HEK293 (cell line): ENCODE data around the gene DSTN.

Experiments used
- CTCF ChIA-PET: fragments of 350-600 bp; formaldehyde crosslinking; extraction: SDS; loops from one replicate; lab custom pipeline; 2021; ENCODE audit warnings: antibody characterized with exemption; lab: Yijun Ruan, JAX
- POLR2A ChIA-PET: fragments of 300-600 bp; formaldehyde crosslinking; extraction: SDS; loops from one replicate; lab custom pipeline; 2020; ENCODE audit warnings: antibody characterized with exemption, inconsistent platforms; lab: Yijun Ruan, JAX
- H3K27ac ChIP-seq: fragments of 200-500 bp; sonication (Bioruptor generic); 2 replicates; pipeline ENCODE4 v1.5.1; 2014; ENCODE audit warnings: low read depth, low read length, control low read depth, inconsistent platforms; ENCODE audit errors: extremely low read depth
- H3K36me3 ChIP-seq, 2 experiments: fragments of 200-500 bp in 1 of 2; sonication (Bioruptor generic) in 1 of 2; 1 replicate in 1 of 2; 2 replicates in 1 of 2; pipeline ENCODE4 v1.5.1; 2014 to 2017; ENCODE audit warnings: inconsistent platforms in 2 of 2, low read length in 2 of 2; ENCODE audit not compliant: control insufficient read depth in 2 of 2, insufficient read depth in 1 of 2
- H3K4me1 ChIP-seq: fragments of 200-500 bp; sonication (Bioruptor generic); 2 replicates; pipeline ENCODE4 v1.5.1; 2014; ENCODE audit warnings: mild to moderate bottlenecking, low read length, inconsistent platforms; ENCODE audit not compliant: control insufficient read depth, insufficient read depth
- H3K4me3 ChIP-seq: 2 replicates; pipeline ENCODE4 v1.5.1; 2011; ENCODE audit warnings: low read depth, mild to moderate bottlenecking, control low read depth, low read length, moderate library complexity
- H3K9me3 ChIP-seq: fragments of 200-500 bp; sonication (Bioruptor generic); 2 replicates; pipeline ENCODE4 v1.5.1; 2014; ENCODE audit warnings: low read depth, low read length, inconsistent platforms; ENCODE audit not compliant: control insufficient read depth, insufficient read depth
- SP2 ChIP-seq: fragments of 450-650 bp; formaldehyde crosslinking; IDR thresholded peaks from 2 replicates; pipeline ENCODE4 v1.5.1; 2016; ENCODE audit warnings: missing biosample characterization, missing genetic modification characterization
- YY1 ChIP-seq: fragments of 450-650 bp; formaldehyde crosslinking; IDR thresholded peaks from 2 replicates; pipeline ENCODE4 v1.5.1; 2018; ENCODE audit warnings: missing biosample characterization, missing genetic modification characterization
- ZNF175 ChIP-seq: fragments of 450-650 bp; formaldehyde crosslinking; IDR thresholded peaks from 2 replicates; pipeline ENCODE4 v1.5.1; 2016; ENCODE audit warnings: missing biosample characterization, missing genetic modification characterization
- ZNF214 ChIP-seq: fragments of 450-650 bp; formaldehyde crosslinking; IDR thresholded peaks from 2 replicates; pipeline ENCODE4 v1.5.1; 2017; ENCODE audit warnings: missing biosample characterization, mild to moderate bottlenecking, missing genetic modification characterization, borderline replicate concordance
- ZNF335 ChIP-seq: fragments of 450-650 bp; formaldehyde crosslinking; conservative IDR thresholded peaks from 2 replicates; pipeline ENCODE4 v1.5.1; 2016; ENCODE audit warnings: missing biosample characterization, missing genetic modification characterization
- ZNF449 ChIP-seq: fragments of 450-650 bp; formaldehyde crosslinking; IDR thresholded peaks from 2 replicates; pipeline ENCODE4 v1.5.1; 2017; ENCODE audit warnings: missing biosample characterization, mild to moderate bottlenecking, missing genetic modification characterization, moderate library complexity
- ZNF654 ChIP-seq: fragments of 450-650 bp; formaldehyde crosslinking; IDR thresholded peaks from 2 replicates; pipeline ENCODE4 v1.5.1; 2016; ENCODE audit warnings: low read depth, missing biosample characterization, missing genetic modification characterization
- ZNF658 ChIP-seq: fragments of 450-650 bp; formaldehyde crosslinking; IDR thresholded peaks from 2 replicates; pipeline ENCODE4; 2016; ENCODE audit warnings: missing biosample characterization, missing genetic modification characterization
- ZNF747 ChIP-seq: fragments of 450-650 bp; formaldehyde crosslinking; IDR thresholded peaks from 2 replicates; pipeline ENCODE4 v1.5.1; 2016; ENCODE audit warnings: missing biosample characterization, missing genetic modification characterization
- ZNF776 ChIP-seq: fragments of 450-650 bp; formaldehyde crosslinking; IDR thresholded peaks from 2 replicates; pipeline ENCODE4 v1.5.0; 2017; ENCODE audit warnings: missing biosample characterization, missing genetic modification characterization, borderline replicate concordance
- ZNF785 ChIP-seq: fragments of 450-650 bp; formaldehyde crosslinking; IDR thresholded peaks from 2 replicates; pipeline ENCODE4 v1.5.1; 2016; ENCODE audit warnings: missing biosample characterization, missing genetic modification characterization
- ZNF791 ChIP-seq: fragments of 450-650 bp; formaldehyde crosslinking; IDR thresholded peaks from 2 replicates; pipeline ENCODE4 v1.5.1; 2016; ENCODE audit warnings: missing biosample characterization, missing genetic modification characterization
- ZSCAN30 ChIP-seq: fragments of 450-650 bp; IDR thresholded peaks from 2 replicates; pipeline ENCODE4 v1.5.1; 2018; ENCODE audit warnings: missing biosample characterization, mild to moderate bottlenecking, missing genetic modification characterization, moderate library complexity
- TF ChIP-seq, protein P1 (sequence below): fragments of 450-650 bp; formaldehyde crosslinking; IDR thresholded peaks from 2 replicates; pipeline ENCODE4 v1.5.1; 2016; ENCODE audit warnings: missing biosample characterization, missing genetic modification characterization
- TF ChIP-seq, protein P2 (sequence below): fragments of 450-650 bp; formaldehyde crosslinking; IDR thresholded peaks from 2 replicates; pipeline ENCODE4 v1.5.1; 2016; ENCODE audit warnings: missing biosample characterization, missing genetic modification characterization, borderline replicate concordance
- TF ChIP-seq, protein P3 (sequence below): fragments of 450-650 bp; formaldehyde crosslinking; IDR thresholded peaks from 2 replicates; pipeline ENCODE4 v1.5.1; 2016; ENCODE audit warnings: missing biosample characterization, missing genetic modification characterization

DSTN gene

GRCh38 chr20:17541596-17541995 is 28.3 kb upstream of the DSTN start (continued):
- no peak for TF ChIP-seq ZNF175 (tag by site-specific recombination)
- no peak for TF ChIP-seq ZNF747
- TF ChIP-seq, protein P1, sequence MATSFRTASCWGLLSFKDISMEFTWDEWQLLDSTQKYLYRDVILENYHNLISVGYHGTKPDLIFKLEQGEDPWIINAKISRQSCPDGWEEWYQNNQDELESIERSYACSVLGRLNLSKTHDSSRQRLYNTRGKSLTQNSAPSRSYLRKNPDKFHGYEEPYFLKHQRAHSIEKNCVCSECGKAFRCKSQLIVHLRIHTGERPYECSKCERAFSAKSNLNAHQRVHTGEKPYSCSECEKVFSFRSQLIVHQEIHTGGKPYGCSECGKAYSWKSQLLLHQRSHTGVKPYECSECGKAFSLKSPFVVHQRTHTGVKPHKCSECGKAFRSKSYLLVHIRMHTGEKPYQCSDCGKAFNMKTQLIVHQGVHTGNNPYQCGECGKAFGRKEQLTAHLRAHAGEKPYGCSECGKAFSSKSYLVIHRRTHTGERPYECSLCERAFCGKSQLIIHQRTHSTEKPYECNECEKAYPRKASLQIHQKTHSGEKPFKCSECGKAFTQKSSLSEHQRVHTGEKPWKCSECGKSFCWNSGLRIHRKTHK, result no peak

GRCh38 chr20:17541996-17542395 is 27.9 kb upstream of the DSTN start:
- Histone ChIP-seq H3K4me1 (no peaks in the 10 kb centered on the region), H3K27ac (no peak overlapping the region), H3K9me3 (no peaks in the 10 kb centered on the region), H3K36me3 (no peaks in the 10 kb centered on the region), H3K4me3 (no peak overlapping the region)
- ChIA-PET POLR2A (interaction anchor here (4.1 kb wide), 1 partner anchor 29 kb away, joined by 19 read pairs; the partner anchor contains the start of gene DSTN), CTCF (interaction anchor here (0.6 to 1.4 kb wide), 4 partner anchors 16 to 75 kb away, joined by 3 to 5 read pairs (median 3); no protein-coding TSS in a partner anchor)
- TF ChIP-seq ZNF335 (tag by site-specific recombination), result no peak

- POLR2A ChIA-PET, result interaction anchor here (4.1 kb wide), 1 partner anchor 28 kb away, joined by 19 read pairs; the partner anchor contains the start of gene DSTN
- CTCF ChIA-PET, result interaction anchor here (0.6 to 1.4 kb wide), 4 partner anchors 17 to 75 kb away, joined by 3 to 5 read pairs (median 4); no protein-coding TSS in a partner anchor
Observed at GRCh38 chr20:17542481-17542880, 27.4 kb upstream of the DSTN start.

DNA sequence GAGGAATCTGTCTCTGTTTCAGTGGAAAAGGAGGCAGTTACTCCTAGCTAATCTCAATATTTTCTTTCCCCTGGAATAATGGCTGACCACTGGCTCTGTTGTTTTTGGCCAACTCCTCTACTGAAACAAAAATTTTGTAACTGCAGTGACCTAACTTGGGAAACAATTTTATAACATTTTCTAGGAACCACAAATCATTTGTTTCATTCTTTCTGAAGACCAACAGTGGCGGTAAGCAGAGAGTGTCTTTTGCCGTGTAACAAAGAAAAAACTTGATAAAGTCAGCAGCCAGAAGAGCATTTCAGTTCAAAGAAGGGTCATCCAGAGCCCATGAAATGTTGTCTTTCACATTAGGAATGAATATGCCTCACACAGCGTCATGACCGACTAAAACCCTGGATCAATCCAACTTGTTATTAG is 26.9 kb upstream of the DSTN start:
- ChIA-PET POLR2A (interaction anchor here (4.1 kb wide), 1 partner anchor 28 kb away, joined by 19 read pairs; the partner anchor contains the start of gene DSTN), CTCF (interaction anchor here (1.0 to 1.4 kb wide), 3 partner anchors 67 to 140 kb away, joined by 3 to 4 read pairs (median 3); no protein-coding TSS in a partner anchor)
- Histone ChIP-seq H3K9me3 (no peaks in the 10 kb centered on the region), H3K4me3 (no peak overlapping the region), H3K4me1 (no peaks in the 10 kb centered on the region), H3K27ac (no peak overlapping the region), H3K36me3 (no peaks in the 10 kb centered on the region)
- TF ChIP-seq, protein P2, sequence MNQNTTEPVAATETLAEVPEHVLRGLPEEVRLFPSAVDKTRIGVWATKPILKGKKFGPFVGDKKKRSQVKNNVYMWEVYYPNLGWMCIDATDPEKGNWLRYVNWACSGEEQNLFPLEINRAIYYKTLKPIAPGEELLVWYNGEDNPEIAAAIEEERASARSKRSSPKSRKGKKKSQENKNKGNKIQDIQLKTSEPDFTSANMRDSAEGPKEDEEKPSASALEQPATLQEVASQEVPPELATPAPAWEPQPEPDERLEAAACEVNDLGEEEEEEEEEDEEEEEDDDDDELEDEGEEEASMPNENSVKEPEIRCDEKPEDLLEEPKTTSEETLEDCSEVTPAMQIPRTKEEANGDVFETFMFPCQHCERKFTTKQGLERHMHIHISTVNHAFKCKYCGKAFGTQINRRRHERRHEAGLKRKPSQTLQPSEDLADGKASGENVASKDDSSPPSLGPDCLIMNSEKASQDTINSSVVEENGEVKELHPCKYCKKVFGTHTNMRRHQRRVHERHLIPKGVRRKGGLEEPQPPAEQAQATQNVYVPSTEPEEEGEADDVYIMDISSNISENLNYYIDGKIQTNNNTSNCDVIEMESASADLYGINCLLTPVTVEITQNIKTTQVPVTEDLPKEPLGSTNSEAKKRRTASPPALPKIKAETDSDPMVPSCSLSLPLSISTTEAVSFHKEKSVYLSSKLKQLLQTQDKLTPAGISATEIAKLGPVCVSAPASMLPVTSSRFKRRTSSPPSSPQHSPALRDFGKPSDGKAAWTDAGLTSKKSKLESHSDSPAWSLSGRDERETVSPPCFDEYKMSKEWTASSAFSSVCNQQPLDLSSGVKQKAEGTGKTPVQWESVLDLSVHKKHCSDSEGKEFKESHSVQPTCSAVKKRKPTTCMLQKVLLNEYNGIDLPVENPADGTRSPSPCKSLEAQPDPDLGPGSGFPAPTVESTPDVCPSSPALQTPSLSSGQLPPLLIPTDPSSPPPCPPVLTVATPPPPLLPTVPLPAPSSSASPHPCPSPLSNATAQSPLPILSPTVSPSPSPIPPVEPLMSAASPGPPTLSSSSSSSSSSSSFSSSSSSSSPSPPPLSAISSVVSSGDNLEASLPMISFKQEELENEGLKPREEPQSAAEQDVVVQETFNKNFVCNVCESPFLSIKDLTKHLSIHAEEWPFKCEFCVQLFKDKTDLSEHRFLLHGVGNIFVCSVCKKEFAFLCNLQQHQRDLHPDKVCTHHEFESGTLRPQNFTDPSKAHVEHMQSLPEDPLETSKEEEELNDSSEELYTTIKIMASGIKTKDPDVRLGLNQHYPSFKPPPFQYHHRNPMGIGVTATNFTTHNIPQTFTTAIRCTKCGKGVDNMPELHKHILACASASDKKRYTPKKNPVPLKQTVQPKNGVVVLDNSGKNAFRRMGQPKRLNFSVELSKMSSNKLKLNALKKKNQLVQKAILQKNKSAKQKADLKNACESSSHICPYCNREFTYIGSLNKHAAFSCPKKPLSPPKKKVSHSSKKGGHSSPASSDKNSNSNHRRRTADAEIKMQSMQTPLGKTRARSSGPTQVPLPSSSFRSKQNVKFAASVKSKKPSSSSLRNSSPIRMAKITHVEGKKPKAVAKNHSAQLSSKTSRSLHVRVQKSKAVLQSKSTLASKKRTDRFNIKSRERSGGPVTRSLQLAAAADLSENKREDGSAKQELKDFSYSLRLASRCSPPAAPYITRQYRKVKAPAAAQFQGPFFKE, result no peak

More at GRCh38 chr20:17542481-17542880, 27.4 kb upstream of the DSTN start:
- no peak overlapping the region for H3K27ac ChIP-seq
- H3K4me1 ChIP-seq, result no peaks in the 10 kb centered on the region
- H3K36me3 ChIP-seq, result no peaks in the 10 kb centered on the region
- H3K4me3 ChIP-seq, result no peak overlapping the region
- no peaks in the 10 kb centered on the region for H3K9me3 ChIP-seq
- no peak for TF ChIP-seq ZNF776
- TF ChIP-seq ZNF791, result no peak
- no peak for TF ChIP-seq ZNF658
- no peak for TF ChIP-seq YY1
- no peak for TF ChIP-seq ZNF654 (tag by site-specific recombination)
- no peak for TF ChIP-seq ZSCAN30 (tag by site-specific recombination)
- no peak for TF ChIP-seq ZNF214 (tag by site-specific recombination)
- TF ChIP-seq ZNF449 (tag by site-specific recombination), result no peak
- no peak for TF ChIP-seq ZNF785 (tag by site-specific recombination)
- TF ChIP-seq SP2 (tag by site-specific recombination), result no peak
- TF ChIP-seq, protein P3, sequence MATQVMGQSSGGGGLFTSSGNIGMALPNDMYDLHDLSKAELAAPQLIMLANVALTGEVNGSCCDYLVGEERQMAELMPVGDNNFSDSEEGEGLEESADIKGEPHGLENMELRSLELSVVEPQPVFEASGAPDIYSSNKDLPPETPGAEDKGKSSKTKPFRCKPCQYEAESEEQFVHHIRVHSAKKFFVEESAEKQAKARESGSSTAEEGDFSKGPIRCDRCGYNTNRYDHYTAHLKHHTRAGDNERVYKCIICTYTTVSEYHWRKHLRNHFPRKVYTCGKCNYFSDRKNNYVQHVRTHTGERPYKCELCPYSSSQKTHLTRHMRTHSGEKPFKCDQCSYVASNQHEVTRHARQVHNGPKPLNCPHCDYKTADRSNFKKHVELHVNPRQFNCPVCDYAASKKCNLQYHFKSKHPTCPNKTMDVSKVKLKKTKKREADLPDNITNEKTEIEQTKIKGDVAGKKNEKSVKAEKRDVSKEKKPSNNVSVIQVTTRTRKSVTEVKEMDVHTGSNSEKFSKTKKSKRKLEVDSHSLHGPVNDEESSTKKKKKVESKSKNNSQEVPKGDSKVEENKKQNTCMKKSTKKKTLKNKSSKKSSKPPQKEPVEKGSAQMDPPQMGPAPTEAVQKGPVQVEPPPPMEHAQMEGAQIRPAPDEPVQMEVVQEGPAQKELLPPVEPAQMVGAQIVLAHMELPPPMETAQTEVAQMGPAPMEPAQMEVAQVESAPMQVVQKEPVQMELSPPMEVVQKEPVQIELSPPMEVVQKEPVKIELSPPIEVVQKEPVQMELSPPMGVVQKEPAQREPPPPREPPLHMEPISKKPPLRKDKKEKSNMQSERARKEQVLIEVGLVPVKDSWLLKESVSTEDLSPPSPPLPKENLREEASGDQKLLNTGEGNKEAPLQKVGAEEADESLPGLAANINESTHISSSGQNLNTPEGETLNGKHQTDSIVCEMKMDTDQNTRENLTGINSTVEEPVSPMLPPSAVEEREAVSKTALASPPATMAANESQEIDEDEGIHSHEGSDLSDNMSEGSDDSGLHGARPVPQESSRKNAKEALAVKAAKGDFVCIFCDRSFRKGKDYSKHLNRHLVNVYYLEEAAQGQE (tag by site-specific recombination), result no peak
